HCT116 (cell line): ENCODE measurements around the gene SMARCB1. TPM values are rescaled to one million over a fixed set of nuclear protein-coding genes. Genes with fewer than 3 reads are reported as not detected.

Experiments used
- ATAC-seq: fragments of 200-7000 bp; cut with Tn5 transposase; 2 replicates; pipeline ENCODE4 v1.9.1; 2020; ENCODE audit warnings: mild to moderate bottlenecking, moderate library complexity
- BruUV-seq: library from RNA; stranded (reverse); fragments of 400-500 nt; replicated peaks from 2 replicates; lab custom pipeline; 2021; lab: Mats Ljungman, UMichigan
- CTCF ChIA-PET: fragments of 300-600 bp; sonication (Branson Sonifier 250); formaldehyde crosslinking; loops from one replicate; lab custom pipeline; 2021; ENCODE audit warnings: antibody characterized with exemption; lab: Charles Lee
- POLR2A ChIA-PET: fragments of 300-600, 350-600 bp; sonication (Branson Sonifier 250); formaldehyde crosslinking; loops from one replicate; lab custom pipeline; 2021; ENCODE audit warnings: antibody characterized with exemption; lab: Charles Lee
- RAD21 ChIA-PET, 2 experiments: fragments of 300-600 bp; sonication (Branson Sonifier 250); formaldehyde crosslinking; loops; one replicate each; lab custom pipeline; 2023; ENCODE audit warnings: low total read pairs in 2 of 2; ENCODE audit not compliant: uncharacterized antibody in 2 of 2, unreplicated experiment in 2 of 2, low non-redundant PET in 1 of 2; lab: Charles Lee
- DNase-seq: peaks from one replicate; pipeline ENCODE4 v3.0.0-alpha.2; 2010; ENCODE audit warnings: low read depth, low spot score
- H2AFZ ChIP-seq: fragments of 200-600 bp; shearing (Covaris generic), sonication (generic); 2 replicates; pipeline ENCODE4 v1.6.1; 2017; ENCODE audit warnings: low read depth, mixed run types, mixed read lengths, antibody characterized with exemption, low read length; ENCODE audit not compliant: poor library complexity, severe bottlenecking
- H3K27ac ChIP-seq: 2 replicates; pipeline ENCODE4 v1.5.1; 2012; ENCODE audit warnings: low read depth, low read length
- H3K27me3 ChIP-seq: fragments of 200-600 bp; sonication (generic); 2 replicates; pipeline ENCODE4 v1.6.1; 2016; ENCODE audit warnings: mixed run types, low read length, mixed read lengths; ENCODE audit not compliant: insufficient read depth
- H3K36me3 ChIP-seq, 2 experiments: fragments of 200-500 bp in 1 of 2; fragments of 200-600 bp in 1 of 2; sonication (Bioruptor generic) in 1 of 2; sonication (generic) in 1 of 2; 2 replicates each; pipeline versions ENCODE4 v1.5.1 to v1.6.1; 2014 to 2016; ENCODE audit warnings: low read length in 2 of 2, inconsistent platforms in 1 of 2, mixed read lengths in 1 of 2, mixed run types in 1 of 2; ENCODE audit not compliant: insufficient read depth in 2 of 2, control insufficient read depth in 1 of 2
- H3K4me1 ChIP-seq, 2 experiments: fragments of 200-600 bp in 1 of 2; sonication (generic) in 1 of 2; 2 replicates each; pipeline versions ENCODE4 v1.5.1 to v1.6.1; 2012 to 2017; ENCODE audit warnings: low read length in 2 of 2, inconsistent platforms in 1 of 2, mild to moderate bottlenecking in 1 of 2, mixed read lengths in 1 of 2, mixed run types in 1 of 2, moderate library complexity in 1 of 2; ENCODE audit not compliant: insufficient read depth in 2 of 2, control insufficient read depth in 1 of 2
- H3K4me2 ChIP-seq: fragments of 200-600 bp; sonication (generic); 2 replicates; pipeline ENCODE4 v1.6.1; 2017; ENCODE audit warnings: mixed run types, low read length, mixed read lengths
- H3K4me3 ChIP-seq, 2 experiments: fragments of 200-600 bp in 1 of 2; sonication (generic) in 1 of 2; replicated peaks in 1 of 2; 2 replicates each; pipeline ENCODE4 v1.5.1; 2011 to 2016; ENCODE audit warnings: low read length in 2 of 2, control low read depth in 1 of 2, low read depth in 1 of 2, mild to moderate bottlenecking in 1 of 2, mixed read lengths in 1 of 2, mixed run types in 1 of 2
- H3K79me2 ChIP-seq: fragments of 200-600 bp; sonication (generic); 2 replicates; pipeline ENCODE4 v1.6.1; 2017; ENCODE audit warnings: mild to moderate bottlenecking, mixed run types, low read length, moderate library complexity, mixed read lengths; ENCODE audit not compliant: insufficient read depth
- H3K9ac ChIP-seq: fragments of 200-600 bp; sonication (generic); 2 replicates; pipeline ENCODE4 v1.6.1; 2016; ENCODE audit warnings: low read length, mixed read lengths
- H3K9me2 ChIP-seq: fragments of 200-600 bp; sonication (generic), shearing (Covaris generic); 2 replicates; pipeline ENCODE4 v1.6.1; 2017; ENCODE audit warnings: mixed run types, mild to moderate bottlenecking, moderate library complexity; ENCODE audit not compliant: insufficient read depth
- H3K9me3 ChIP-seq, 2 experiments: fragments of 200-500 bp in 1 of 2; fragments of 200-600 bp in 1 of 2; sonication (Bioruptor generic) in 1 of 2; sonication (generic) in 1 of 2; 2 replicates each; pipeline ENCODE4 v1.6.1; 2014 to 2017; ENCODE audit warnings: low read length in 2 of 2, mixed read lengths in 2 of 2, inconsistent platforms in 1 of 2, low read depth in 1 of 2, mild to moderate bottlenecking in 1 of 2, mixed run types in 1 of 2, moderate library complexity in 1 of 2; ENCODE audit not compliant: control insufficient read depth in 1 of 2, insufficient read depth in 1 of 2
- H4K20me1 ChIP-seq: fragments of 200-600 bp; sonication (generic), shearing (Covaris generic); 2 replicates; pipeline ENCODE4 v1.6.1; 2017; ENCODE audit warnings: mixed run types, mild to moderate bottlenecking, moderate library complexity; ENCODE audit not compliant: insufficient read depth
- CBX3 ChIP-seq: IDR thresholded peaks from 2 replicates; pipeline ENCODE4 v1.6.1; 2012; ENCODE audit warnings: low read depth
- EZH2phosphoT487 ChIP-seq: fragments of 200-600 bp; IDR thresholded peaks from 2 replicates; pipeline ENCODE4 v1.6.1; 2018; ENCODE audit warnings: antibody characterized with exemption, borderline replicate concordance
- FOSL1 ChIP-seq: IDR thresholded peaks from 2 replicates; pipeline ENCODE4 v1.6.1; 2012; ENCODE audit warnings: low read depth
- MAX ChIP-seq: IDR thresholded peaks from 2 replicates; pipeline ENCODE4 v1.6.1; 2012
- TCF7L2 ChIP-seq: IDR thresholded peaks from 2 replicates; pipeline ENCODE4 v1.7.0; 2011; ENCODE audit warnings: borderline replicate concordance, inconsistent platforms; ENCODE audit not compliant: insufficient read depth, insufficient read length; ENCODE audit errors: extremely low read depth
- ZFX ChIP-seq: fragments of 450-650 bp; IDR thresholded peaks from 2 replicates; pipeline ENCODE4 v1.6.1; 2017
- intact Hi-C: fragments of 100-400 bp; cut with micrococcal nuclease; formaldehyde crosslinking; loops from 2 replicates; pipeline ENCODE4 v1.10.0; 2022
- total RNA-seq: library from RNA; stranded (reverse); gene quantifications from one replicate; pipeline ENCODE4 v1.2.1, GENCODE V29; 2021; ENCODE audit not compliant: unreplicated experiment
- TF ChIP-seq, protein P1 (sequence below): IDR thresholded peaks from 2 replicates; pipeline ENCODE4 v1.6.1; 2011; ENCODE audit warnings: mild to moderate bottlenecking, low read length, moderate library complexity; ENCODE audit not compliant: insufficient replicate concordance; ENCODE audit errors: extremely low read depth

SMARCB1 gene
- total RNA-seq, 1 experiment from 2014 or later, result 101 TPM

- no peak for ATAC-seq
- no peak for DNase-seq
- ChIA-PET RAD21 (no interaction called here), POLR2A (no interaction called here), CTCF (no interaction called here)
- Histone ChIP-seq H3K27me3 (no peaks in the 10 kb centered on the region), H3K36me3 (peaks cover 3 to 7% of the 10 kb centered on the region in 2 experiments; a peak in 2 of 4 replicates), H2AFZ (no peak overlapping the region), H3K4me2 (no peak overlapping the region), H3K79me2 (peaks cover 8% of the 10 kb centered on the region; the same call in 1 of the 2 replicates), H3K4me1 (peaks cover 3 to 22% of the 10 kb centered on the region in 2 experiments; a peak in 2 of 4 replicates), H3K9ac (no peak overlapping the region), H3K4me3 (no peak overlapping the region), H4K20me1 (no peaks in the 10 kb centered on the region), H3K9me2 (no peaks in the 10 kb centered on the region), H3K9me3 (no peaks in the 10 kb centered on the region), H3K27ac (no peak overlapping the region)
- no peak for TF ChIP-seq MAX
- no peak for TF ChIP-seq EZH2phosphoT487
- TF ChIP-seq FOSL1, result no peak
- no peak for TF ChIP-seq CBX3
- TF ChIP-seq, protein P1, sequence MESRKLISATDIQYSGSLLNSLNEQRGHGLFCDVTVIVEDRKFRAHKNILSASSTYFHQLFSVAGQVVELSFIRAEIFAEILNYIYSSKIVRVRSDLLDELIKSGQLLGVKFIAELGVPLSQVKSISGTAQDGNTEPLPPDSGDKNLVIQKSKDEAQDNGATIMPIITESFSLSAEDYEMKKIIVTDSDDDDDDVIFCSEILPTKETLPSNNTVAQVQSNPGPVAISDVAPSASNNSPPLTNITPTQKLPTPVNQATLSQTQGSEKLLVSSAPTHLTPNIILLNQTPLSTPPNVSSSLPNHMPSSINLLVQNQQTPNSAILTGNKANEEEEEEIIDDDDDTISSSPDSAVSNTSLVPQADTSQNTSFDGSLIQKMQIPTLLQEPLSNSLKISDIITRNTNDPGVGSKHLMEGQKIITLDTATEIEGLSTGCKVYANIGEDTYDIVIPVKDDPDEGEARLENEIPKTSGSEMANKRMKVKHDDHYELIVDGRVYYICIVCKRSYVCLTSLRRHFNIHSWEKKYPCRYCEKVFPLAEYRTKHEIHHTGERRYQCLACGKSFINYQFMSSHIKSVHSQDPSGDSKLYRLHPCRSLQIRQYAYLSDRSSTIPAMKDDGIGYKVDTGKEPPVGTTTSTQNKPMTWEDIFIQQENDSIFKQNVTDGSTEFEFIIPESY, result no peak
- no TSS peak for BruUV-seq
- intact Hi-C loops, result loop anchor here (10.0 kb wide), 1 partner anchor 195 kb away; no protein-coding TSS in a partner anchor
These were observed 26.7 kb upstream of the SMARCB1 start for GRCh38 chr22:23760056-23760455.

GRCh38 chr22:23762842-23763578 is 23.8 kb upstream of the SMARCB1 start, which contains the start of gene C22orf15:
Gene C22orf15, plus strand, starts transcription at chr22:23762990. Its CDS starts 317 bp downstream, at chr22:23763307.
- Histone ChIP-seq H3K27me3 (no peaks in the 10 kb centered on the region), H3K4me1 (peaks cover 3 to 36% of the 10 kb centered on the region in 2 experiments; a peak in 3 of 4 replicates), H3K79me2 (peaks cover 35% of the 10 kb centered on the region), H3K36me3 (peaks cover 9 to 20% of the 10 kb centered on the region in 2 experiments; a peak in 3 of 4 replicates), H3K4me2 (no peak within 1 kb of the TSS; the same call in 1 of the 2 replicates), H3K9me2 (no peaks in the 10 kb centered on the region), H3K27ac (0 out of 2 replicates have a peak within 1 kb of the TSS, but pooled peaks have one; percentile 18), H3K9ac (no peak within 1 kb of the TSS), H4K20me1 (no peaks in the 10 kb centered on the region), H3K4me3 (no peak within 1 kb of the TSS), H2AFZ (no peak within 1 kb of the TSS)
- ChIA-PET RAD21 (no interaction called here), CTCF (no interaction called here), POLR2A (no interaction called here)
- DNase-seq (no peak), ATAC-seq (no peak)
- BruUV-seq, result no TSS peak
- intact Hi-C loops, result loop anchor here (10.0 kb wide), 1 partner anchor 192 kb away; no protein-coding TSS in a partner anchor
- TF ChIP-seq EZH2phosphoT487, result no peak
- TF ChIP-seq FOSL1, result no peak
- no peak for TF ChIP-seq TCF7L2
- TF ChIP-seq ZFX, result no peak
- TF ChIP-seq, all 23 proteins: peak for 0
- H3K9me3 ChIP-seq, result no peaks in the 10 kb centered on the region
